Measurements from ENCODE around the gene LBR.

DNA sequence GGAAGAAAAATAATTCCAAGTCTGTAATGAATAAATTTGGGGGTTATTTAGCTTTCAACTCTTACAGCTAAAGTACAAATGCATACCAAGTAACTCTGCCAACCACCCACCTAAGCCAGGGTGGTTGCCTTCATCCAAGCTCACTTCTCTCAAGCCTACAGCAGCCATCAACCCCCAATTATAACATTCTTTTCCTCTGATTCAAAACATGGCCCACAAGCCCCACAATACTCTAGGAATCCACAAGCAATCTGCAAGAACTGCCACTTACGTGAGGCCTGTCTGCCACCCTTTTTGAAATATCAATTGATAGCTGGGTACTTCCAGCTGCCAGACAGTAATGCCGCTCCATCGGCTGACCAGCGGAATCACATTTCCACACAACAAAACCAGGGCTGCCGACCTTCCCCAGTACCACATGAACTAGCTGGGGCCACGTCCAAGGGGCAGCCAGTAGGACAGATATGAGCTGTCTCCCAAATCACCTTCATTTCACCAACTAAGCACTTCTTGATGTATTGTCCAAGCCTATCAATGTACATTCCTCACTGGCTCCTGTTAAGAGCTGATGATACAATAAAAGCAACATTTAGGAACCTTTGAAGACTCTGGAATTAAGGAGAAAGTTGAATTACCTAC is 3.2 kb downstream of the LBR start:
- TF ChIP-seq, protein P1, sequence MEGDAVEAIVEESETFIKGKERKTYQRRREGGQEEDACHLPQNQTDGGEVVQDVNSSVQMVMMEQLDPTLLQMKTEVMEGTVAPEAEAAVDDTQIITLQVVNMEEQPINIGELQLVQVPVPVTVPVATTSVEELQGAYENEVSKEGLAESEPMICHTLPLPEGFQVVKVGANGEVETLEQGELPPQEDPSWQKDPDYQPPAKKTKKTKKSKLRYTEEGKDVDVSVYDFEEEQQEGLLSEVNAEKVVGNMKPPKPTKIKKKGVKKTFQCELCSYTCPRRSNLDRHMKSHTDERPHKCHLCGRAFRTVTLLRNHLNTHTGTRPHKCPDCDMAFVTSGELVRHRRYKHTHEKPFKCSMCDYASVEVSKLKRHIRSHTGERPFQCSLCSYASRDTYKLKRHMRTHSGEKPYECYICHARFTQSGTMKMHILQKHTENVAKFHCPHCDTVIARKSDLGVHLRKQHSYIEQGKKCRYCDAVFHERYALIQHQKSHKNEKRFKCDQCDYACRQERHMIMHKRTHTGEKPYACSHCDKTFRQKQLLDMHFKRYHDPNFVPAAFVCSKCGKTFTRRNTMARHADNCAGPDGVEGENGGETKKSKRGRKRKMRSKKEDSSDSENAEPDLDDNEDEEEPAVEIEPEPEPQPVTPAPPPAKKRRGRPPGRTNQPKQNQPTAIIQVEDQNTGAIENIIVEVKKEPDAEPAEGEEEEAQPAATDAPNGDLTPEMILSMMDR (IDR thresholded peaks at IDR 0.05): no peak
- TF ChIP-seq POLR2A (IDR thresholded peaks at IDR 0.05): no peak
